Upper lobe of left lung (tissue), 4 donors: ENCODE data around the gene SPRED1.

Experiments
- EP300 ChIP-seq, 4 donors: sonication (generic); formaldehyde crosslinking; IDR thresholded peaks; one replicate each; pipeline ENCODE4 v1.5.1; 2017; ENCODE audit warnings: antibody characterized with exemption in 4 of 4, control low read depth in 2 of 4
- POLR2A ChIP-seq, 4 donors: fragments of 450-650 bp; IDR thresholded peaks; one replicate each; pipeline ENCODE4 v1.5.1; 2016 to 2017; ENCODE audit warnings: antibody characterized with exemption in 4 of 4, mild to moderate bottlenecking in 2 of 4
- POLR2AphosphoS5 ChIP-seq, 2 donors: sonication (generic); formaldehyde crosslinking; IDR thresholded peaks; one replicate each; pipeline ENCODE4 v1.5.1; 2017; ENCODE audit warnings: antibody characterized with exemption in 2 of 2
- TF ChIP-seq, protein P1 (sequence below), 6 experiments: fragments of 450-650 bp in 4 of 6; fragments of 200-600 bp in 2 of 6; sonication (generic) in 2 of 6; IDR thresholded peaks; one replicate each; pipeline ENCODE4 v1.5.1; 2016 to 2019; ENCODE audit warnings: antibody characterized with exemption in 6 of 6

GRCh38 chr15:38299216-38299615 lies 46.6 kb downstream of the SPRED1 start:
- no peak for TF ChIP-seq POLR2A (IDR thresholded peaks at IDR 0.05)
- no peak for TF ChIP-seq EP300 (IDR thresholded peaks at IDR 0.05)
- TF ChIP-seq, protein P1, sequence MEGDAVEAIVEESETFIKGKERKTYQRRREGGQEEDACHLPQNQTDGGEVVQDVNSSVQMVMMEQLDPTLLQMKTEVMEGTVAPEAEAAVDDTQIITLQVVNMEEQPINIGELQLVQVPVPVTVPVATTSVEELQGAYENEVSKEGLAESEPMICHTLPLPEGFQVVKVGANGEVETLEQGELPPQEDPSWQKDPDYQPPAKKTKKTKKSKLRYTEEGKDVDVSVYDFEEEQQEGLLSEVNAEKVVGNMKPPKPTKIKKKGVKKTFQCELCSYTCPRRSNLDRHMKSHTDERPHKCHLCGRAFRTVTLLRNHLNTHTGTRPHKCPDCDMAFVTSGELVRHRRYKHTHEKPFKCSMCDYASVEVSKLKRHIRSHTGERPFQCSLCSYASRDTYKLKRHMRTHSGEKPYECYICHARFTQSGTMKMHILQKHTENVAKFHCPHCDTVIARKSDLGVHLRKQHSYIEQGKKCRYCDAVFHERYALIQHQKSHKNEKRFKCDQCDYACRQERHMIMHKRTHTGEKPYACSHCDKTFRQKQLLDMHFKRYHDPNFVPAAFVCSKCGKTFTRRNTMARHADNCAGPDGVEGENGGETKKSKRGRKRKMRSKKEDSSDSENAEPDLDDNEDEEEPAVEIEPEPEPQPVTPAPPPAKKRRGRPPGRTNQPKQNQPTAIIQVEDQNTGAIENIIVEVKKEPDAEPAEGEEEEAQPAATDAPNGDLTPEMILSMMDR (IDR thresholded peaks at IDR 0.05) = no peak
- TF ChIP-seq POLR2AphosphoS5 (IDR thresholded peaks at IDR 0.05) = no peak
